ENCODE results near the gene SRBD1.

DNA sequence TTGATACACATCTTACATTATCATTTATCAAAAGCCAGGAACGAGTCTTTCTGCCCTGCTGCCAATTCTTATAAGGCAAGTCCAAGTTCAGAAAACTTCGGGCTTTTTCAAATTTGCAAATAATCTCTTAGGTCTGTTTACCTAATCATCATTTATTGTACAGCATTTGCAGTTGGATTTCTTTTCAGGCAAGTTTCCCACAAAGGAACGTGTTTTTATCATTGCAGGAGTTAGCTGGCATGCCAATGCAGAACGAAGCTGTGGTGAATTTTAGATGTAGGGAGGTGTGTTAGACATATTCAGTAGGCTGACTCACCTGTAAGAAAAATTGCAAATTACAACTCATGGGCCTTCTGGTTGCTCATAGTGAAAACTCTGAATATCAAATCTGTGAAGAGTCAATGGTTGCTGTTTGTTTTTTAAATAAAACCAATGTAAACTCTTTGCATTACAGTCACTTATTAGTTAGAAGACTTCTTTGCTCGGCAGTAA is 209.6 kb downstream of the SRBD1 start:
- TF ChIP-seq CTCF (IDR thresholded peaks at IDR 0.05; ENCODE audit: poor library complexity, severe bottlenecking) (no peak), TAF1 (IDR thresholded peaks at IDR 0.05; ENCODE audit: low read depth) (no peak), POLR2AphosphoS5 (IDR thresholded peaks at IDR 0.05) (no peak), SMC3 (conservative IDR thresholded peaks at IDR 0.05; ENCODE audit: poor library complexity) (no peak)
- TF ChIP-seq, protein P1, sequence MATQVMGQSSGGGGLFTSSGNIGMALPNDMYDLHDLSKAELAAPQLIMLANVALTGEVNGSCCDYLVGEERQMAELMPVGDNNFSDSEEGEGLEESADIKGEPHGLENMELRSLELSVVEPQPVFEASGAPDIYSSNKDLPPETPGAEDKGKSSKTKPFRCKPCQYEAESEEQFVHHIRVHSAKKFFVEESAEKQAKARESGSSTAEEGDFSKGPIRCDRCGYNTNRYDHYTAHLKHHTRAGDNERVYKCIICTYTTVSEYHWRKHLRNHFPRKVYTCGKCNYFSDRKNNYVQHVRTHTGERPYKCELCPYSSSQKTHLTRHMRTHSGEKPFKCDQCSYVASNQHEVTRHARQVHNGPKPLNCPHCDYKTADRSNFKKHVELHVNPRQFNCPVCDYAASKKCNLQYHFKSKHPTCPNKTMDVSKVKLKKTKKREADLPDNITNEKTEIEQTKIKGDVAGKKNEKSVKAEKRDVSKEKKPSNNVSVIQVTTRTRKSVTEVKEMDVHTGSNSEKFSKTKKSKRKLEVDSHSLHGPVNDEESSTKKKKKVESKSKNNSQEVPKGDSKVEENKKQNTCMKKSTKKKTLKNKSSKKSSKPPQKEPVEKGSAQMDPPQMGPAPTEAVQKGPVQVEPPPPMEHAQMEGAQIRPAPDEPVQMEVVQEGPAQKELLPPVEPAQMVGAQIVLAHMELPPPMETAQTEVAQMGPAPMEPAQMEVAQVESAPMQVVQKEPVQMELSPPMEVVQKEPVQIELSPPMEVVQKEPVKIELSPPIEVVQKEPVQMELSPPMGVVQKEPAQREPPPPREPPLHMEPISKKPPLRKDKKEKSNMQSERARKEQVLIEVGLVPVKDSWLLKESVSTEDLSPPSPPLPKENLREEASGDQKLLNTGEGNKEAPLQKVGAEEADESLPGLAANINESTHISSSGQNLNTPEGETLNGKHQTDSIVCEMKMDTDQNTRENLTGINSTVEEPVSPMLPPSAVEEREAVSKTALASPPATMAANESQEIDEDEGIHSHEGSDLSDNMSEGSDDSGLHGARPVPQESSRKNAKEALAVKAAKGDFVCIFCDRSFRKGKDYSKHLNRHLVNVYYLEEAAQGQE (IDR thresholded peaks at IDR 0.05; ENCODE audit: borderline replicate concordance): no peak

Data from neural cell (in vitro differentiated cells).